HepG2 (cell line): ENCODE data around the gene PALM. TPM values are rescaled to one million over a fixed set of nuclear protein-coding genes. Genes with fewer than 3 reads are reported as not detected.

Experiments
- AGO1 ChIP-seq: fragments of 200-400 bp; formaldehyde crosslinking; IDR thresholded peaks from 2 replicates; pipeline ENCODE4 v1.6.1; 2017; ENCODE audit warnings: mild to moderate bottlenecking, low read depth, low read length, moderate library complexity; ENCODE audit not compliant: poor library complexity, severe bottlenecking
- AKAP8 ChIP-seq: sonication (generic); formaldehyde crosslinking; IDR thresholded peaks from 2 replicates; pipeline ENCODE4 v1.5.1; 2020; ENCODE audit warnings: mild to moderate bottlenecking, missing genetic modification reagents
- CBX1 ChIP-seq: IDR thresholded peaks from one replicate; pipeline ENCODE4 v1.6.1; 2016; ENCODE audit warnings: antibody characterized with exemption, low read depth
- FOXA1 ChIP-seq, 2 experiments: fragments of 450-650 bp in 1 of 2; sonication (generic) in 1 of 2; formaldehyde crosslinking in 1 of 2; IDR thresholded peaks; 2 replicates each; pipeline versions ENCODE4 v1.4.0 to v1.6.1; 2016 to 2020; ENCODE audit warnings: missing genetic modification reagents in 1 of 2
- GABPA ChIP-seq, 2 experiments: IDR thresholded peaks; 2 replicates each; pipeline ENCODE4 v1.6.1; 2011 to 2016; ENCODE audit warnings: low read depth in 2 of 2, low read length in 1 of 2, missing biosample characterization in 1 of 2, missing genetic modification characterization in 1 of 2
- GMEB1 ChIP-seq: sonication (generic); formaldehyde crosslinking; IDR thresholded peaks from 2 replicates; pipeline ENCODE4 v1.5.1; 2020; ENCODE audit warnings: missing genetic modification reagents, mild to moderate bottlenecking, borderline replicate concordance
- HMG20A ChIP-seq: IDR thresholded peaks from 2 replicates; pipeline ENCODE4 v1.6.1; 2016; ENCODE audit warnings: borderline replicate concordance
- KDM1A ChIP-seq: IDR thresholded peaks from 2 replicates; pipeline ENCODE4 v1.6.1; 2016; ENCODE audit warnings: missing compliant biosample characterization
- MAFG ChIP-seq: sonication (generic); formaldehyde crosslinking; IDR thresholded peaks from 2 replicates; pipeline ENCODE4 v1.5.1; 2020; ENCODE audit warnings: mild to moderate bottlenecking, missing genetic modification reagents
- MATR3 ChIP-seq: sonication (generic); formaldehyde crosslinking; IDR thresholded peaks from 2 replicates; pipeline ENCODE4 v1.4.0; 2020; ENCODE audit warnings: missing genetic modification reagents
- NR2F6 ChIP-seq, 2 experiments: IDR thresholded peaks; 2 replicates each; pipeline ENCODE4 v1.6.1; 2016; ENCODE audit warnings: antibody characterized with exemption in 1 of 2, mild to moderate bottlenecking in 1 of 2
- SIX4 ChIP-seq: sonication (generic); formaldehyde crosslinking; IDR thresholded peaks from 2 replicates; pipeline ENCODE4 v1.4.0; 2020; ENCODE audit warnings: missing genetic modification reagents
- SP1 ChIP-seq, 2 experiments: fragments of 450-650 bp in 1 of 2; sonication (generic) in 1 of 2; formaldehyde crosslinking in 1 of 2; IDR thresholded peaks; 2 replicates each; pipeline versions ENCODE4 v1.4.0 to v1.6.1; 2016 to 2020; ENCODE audit warnings: missing genetic modification reagents in 1 of 2
- TBX2 ChIP-seq: sonication (generic); formaldehyde crosslinking; IDR thresholded peaks from 2 replicates; pipeline ENCODE4 v1.5.0; 2020; ENCODE audit warnings: missing genetic modification reagents, mild to moderate bottlenecking, borderline replicate concordance
- TFDP2 ChIP-seq: sonication (generic); formaldehyde crosslinking; IDR thresholded peaks from 2 replicates; pipeline ENCODE4 v1.4.0; 2020; ENCODE audit warnings: missing genetic modification reagents
- TGIF2 ChIP-seq: IDR thresholded peaks from 2 replicates; pipeline ENCODE4 v1.6.1; 2016; ENCODE audit warnings: control low read depth, missing compliant biosample characterization
- ZBTB3 ChIP-seq: sonication (generic); formaldehyde crosslinking; IDR thresholded peaks from 2 replicates; pipeline ENCODE4 v1.4.0; 2020; ENCODE audit warnings: low read depth, mild to moderate bottlenecking, moderate library complexity, missing genetic modification reagents, borderline replicate concordance
- ZNF18 ChIP-seq: sonication (generic); formaldehyde crosslinking; IDR thresholded peaks from 2 replicates; pipeline ENCODE4 v1.8.0; 2022; ENCODE audit warnings: mild to moderate bottlenecking, missing genetic modification reagents; ENCODE audit not compliant: insufficient replicate concordance
- ZNF501 ChIP-seq: sonication (generic); formaldehyde crosslinking; IDR thresholded peaks from 2 replicates; pipeline ENCODE4 v1.5.1; 2020; ENCODE audit warnings: mild to moderate bottlenecking, moderate library complexity, missing genetic modification reagents
- ZNF512 ChIP-seq: sonication (generic); formaldehyde crosslinking; IDR thresholded peaks from 2 replicates; pipeline ENCODE4 v1.4.0; 2020; ENCODE audit warnings: mild to moderate bottlenecking, missing genetic modification reagents
- ZNF567 ChIP-seq: sonication (generic); formaldehyde crosslinking; IDR thresholded peaks from 2 replicates; pipeline ENCODE4 v1.8.1; 2023; ENCODE audit warnings: mild to moderate bottlenecking, missing genetic modification reagents, borderline replicate concordance
- ZNF792 ChIP-seq: IDR thresholded peaks from 2 replicates; pipeline ENCODE4 v1.6.1; 2016
- ZNF883 ChIP-seq: sonication (generic); formaldehyde crosslinking; IDR thresholded peaks from 2 replicates; pipeline ENCODE4 v1.5.1; 2020; ENCODE audit warnings: mild to moderate bottlenecking, missing genetic modification reagents; ENCODE audit errors: not compliant biosample characterization
- polyA plus RNA-seq, 8 experiments: library from polyadenylated mRNA; depleted of rRNA in 3 of 8; stranded (reverse) in 7 of 8; unstranded in 1 of 8; fragments of >200 nt; fragmentation: Illumina TruSeq in 4 of 8; extraction: Trizol in 4 of 8; gene quantifications; 2 replicates each; pipeline versions ENCODE4 v1.2.1 to v1.2.3, GENCODE V29; 2011 to 2016; ENCODE audit warnings: low read depth in 4 of 8, missing spikeins in 1 of 8, mixed read lengths in 1 of 8; ENCODE audit not compliant: insufficient read depth in 1 of 8
- total RNA-seq, 5 experiments: library from RNA; depleted of rRNA; stranded (reverse); fragments of >200 nt; fragmentation: Illumina TruSeq; extraction: Trizol; gene quantifications; 2 replicates each; pipeline ENCODE4 v1.2.3, GENCODE V29; 2016; ENCODE audit warnings: low read depth in 1 of 5

Gene PALM
- total and polyA plus RNA-seq, 2 of the 13 experiments (the other 11 are each of a cell fraction or from before 2014, with no cell fraction given) = 4.0 to 9.7 TPM

GRCh38 chr19:788983-789700 is 80.4 kb downstream of the PALM start (continued):
- TF ChIP-seq ZNF567 (CRISPR knock-in tag) = peak; percentile 31; the same call in 1 of the 2 replicates
- peak; percentile 29; the same call in 1 of the 2 replicates for TF ChIP-seq TFDP2 (CRISPR knock-in tag)
- TF ChIP-seq ZBTB3 (CRISPR knock-in tag) = 0 out of 2 replicates have a peak, but pooled peaks have one; percentile 28
- no peak for TF ChIP-seq ZNF792 (CRISPR knock-in tag)
- TF ChIP-seq SIX4 (CRISPR knock-in tag) = no peak
- TF ChIP-seq ZNF883 = no peak
- TF ChIP-seq FOXA1 (IDR thresholded peaks at IDR 0.05) = no peak
- 0 out of 2 replicates have a peak, but pooled peaks have one; percentile 20 for TF ChIP-seq FOXA1 (CRISPR knock-in tag; IDR thresholded peaks at IDR 0.05)
- TF ChIP-seq TGIF2 (CRISPR knock-in tag) = peak; percentile 67; the same call in 1 of the 2 replicates
- no peak for TF ChIP-seq ZNF512 (CRISPR knock-in tag)
- peak; percentile 52 for TF ChIP-seq ZNF501
- TF ChIP-seq MATR3 (CRISPR knock-in tag) = no peak
- TF ChIP-seq ZNF18 (CRISPR knock-in tag) = peak; percentile 37
- peak; percentile 54 for TF ChIP-seq CBX1
- TF ChIP-seq AKAP8 (CRISPR knock-in tag) = peak; percentile 64
- TF ChIP-seq NR2F6 (IDR thresholded peaks at IDR 0.05) = peak; percentile 36; the same call in 1 of the 2 replicates
- TF ChIP-seq NR2F6 (CRISPR knock-in tag; IDR thresholded peaks at IDR 0.05) = no peak
- no peak for TF ChIP-seq HMG20A (CRISPR knock-in tag)
- TF ChIP-seq MAFG (CRISPR knock-in tag) = no peak
- TF ChIP-seq KDM1A (CRISPR knock-in tag) = no peak
- peak; percentile 35; the same call in 1 of the 2 replicates for TF ChIP-seq GMEB1 (CRISPR knock-in tag)
- TF ChIP-seq GABPA (IDR thresholded peaks at IDR 0.05; ENCODE audit: low read depth, low read length) = peak; percentile 47
- TF ChIP-seq GABPA (CRISPR knock-in tag; IDR thresholded peaks at IDR 0.05; ENCODE audit: low read depth) = peak; percentile 80
- peak; percentile 39 for TF ChIP-seq AGO1
- no peak for TF ChIP-seq SP1 (IDR thresholded peaks at IDR 0.05)
- 0 out of 2 replicates have a peak, but pooled peaks have one; percentile 21 for TF ChIP-seq SP1 (CRISPR knock-in tag; IDR thresholded peaks at IDR 0.05)
- peak; percentile 15; the same call in 1 of the 2 replicates for TF ChIP-seq TBX2 (CRISPR knock-in tag)
